Measurements from ENCODE around the gene IGFBP7. TPM values are rescaled to one million over a fixed set of nuclear protein-coding genes. Genes with fewer than 3 reads are reported as not detected.

IGFBP7 gene
- total and polyA plus RNA-seq, 2 of the 8 experiments (the other 6 are each of a cell fraction or from before 2014, with no cell fraction given): 0.17 to 0.48 TPM

GRCh38 chr4:57157596-57158137 lies 47.5 kb upstream of the IGFBP7 start:
- no peak overlapping the region for H3K4me2 ChIP-seq (ENCODE audit: insufficient read depth in 1 of 2, low read depth in 2 of 2, low read length in 2 of 2)
- H3K23ac ChIP-seq (ENCODE audit: insufficient read length): no peak overlapping the region
- H3K9ac ChIP-seq (replicated peaks in 1 of 4; ENCODE audit: extremely low read depth in 1 of 4, low read depth in 3 of 4, low read length in 3 of 4): no peak overlapping the region
- TF ChIP-seq SP1 (IDR thresholded peaks at IDR 0.05; ENCODE audit: low read depth, low read length): no peak
- TF ChIP-seq, protein P1, sequence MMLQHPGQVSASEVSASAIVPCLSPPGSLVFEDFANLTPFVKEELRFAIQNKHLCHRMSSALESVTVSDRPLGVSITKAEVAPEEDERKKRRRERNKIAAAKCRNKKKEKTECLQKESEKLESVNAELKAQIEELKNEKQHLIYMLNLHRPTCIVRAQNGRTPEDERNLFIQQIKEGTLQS (IDR thresholded peaks at IDR 0.05; ENCODE audit: insufficient read depth, low read depth, low read length): no peak
- no peaks in the 10 kb centered on the region for H3K36me3 ChIP-seq (ENCODE audit: control insufficient read depth in 2 of 4, insufficient read depth in 4 of 4, low read length in 3 of 4)
- H2BK15ac ChIP-seq (ENCODE audit: low read length): no peak overlapping the region
- peaks cover 2 to 5% of the 10 kb centered on the region in 2 experiments; a peak in 3 of 4 replicates for H3K9me3 ChIP-seq (ENCODE audit: insufficient read depth in 2 of 2, low read depth in 1 of 2, low read length in 1 of 2)
- no peaks in the 10 kb centered on the region for H3K79me1 ChIP-seq (ENCODE audit: low read depth, low read length)
- peaks cover 0 to 19% (median 4%) of the 10 kb centered on the region in 4 experiments; a peak in 5 of 7 replicates for H3K27me3 ChIP-seq (replicated peaks in 1 of 4; ENCODE audit: control insufficient read depth in 3 of 4, extremely low read depth in 1 of 4, insufficient read depth in 3 of 4, low read length in 3 of 4)
- H3K79me2 ChIP-seq (ENCODE audit: control insufficient read depth in 1 of 2, insufficient read depth in 2 of 2, low read length in 2 of 2): no peaks in the 10 kb centered on the region
- no peak overlapping the region for H2BK5ac ChIP-seq (ENCODE audit: low read depth, low read length)
- no peak for FAIRE-seq
- H4K20me1 ChIP-seq (replicated peaks in 1 of 2; ENCODE audit: control insufficient read depth in 1 of 2, insufficient read depth in 2 of 2, low read length in 2 of 2): no peaks in the 10 kb centered on the region
- no peak overlapping the region for H3K56ac ChIP-seq (replicated peaks; ENCODE audit: insufficient read length, low read depth, low read length)
- no peak for DNase-seq (ENCODE audit: low read depth in 1 of 2, low spot score in 2 of 2)
- POLR2A ChIA-PET (ENCODE audit: partially characterized antibody): no interaction called here
- no peak overlapping the region for H4K91ac ChIP-seq (replicated peaks; ENCODE audit: insufficient read length, low read length)
- WGBS, 2 experiments (ENCODE audit: extremely low coverage in 1 of 2, insufficient coverage in 1 of 2, insufficient read length in 1 of 2, insufficient replicate concordance in 2 of 2, low coverage in 1 of 2, low lambda C conversion rate in 2 of 2, missing lambda C conversion rate in 1 of 2): 89% methylated on average over 8 of the region's 8 CpGs; no CpG with 5 or more reads in 1 of the 2 experiments
- no peak overlapping the region for H3K27ac ChIP-seq (ENCODE audit: low read depth, low read length)
- H3K14ac ChIP-seq (ENCODE audit: insufficient read length): no peak overlapping the region
- H3K18ac ChIP-seq (ENCODE audit: extremely low read depth, low read length): no peak overlapping the region
- CTCF ChIA-PET (ENCODE audit: partially characterized antibody): interaction anchor here (0.8 to 2.5 kb wide), 5 partner anchors 10 to 269 kb away, joined by 3 to 16 read pairs (median 3); no protein-coding TSS in a partner anchor
- H2BK120ac ChIP-seq (replicated peaks; ENCODE audit: low read depth, low read length): no peak overlapping the region
- H2AFZ ChIP-seq (ENCODE audit: low read length): no peak overlapping the region
- H3K4me3 ChIP-seq (ENCODE audit: extremely low read depth in 1 of 4, insufficient read depth in 2 of 4, low read depth in 3 of 4, low read length in 4 of 4): no peak overlapping the region
- H2BK12ac ChIP-seq (ENCODE audit: low read depth, low read length): no peak overlapping the region
- H4K5ac ChIP-seq (ENCODE audit: insufficient read length, low read depth, low read length): no peak overlapping the region
- H2BK20ac ChIP-seq (ENCODE audit: low read length): no peak overlapping the region
- no peaks in the 10 kb centered on the region for H3K23me2 ChIP-seq (ENCODE audit: low read depth, low read length)
- peaks cover 0 to 6% (median 2%) of the 10 kb centered on the region in 4 experiments; a peak in 2 of 7 replicates for H3K4me1 ChIP-seq (replicated peaks in 1 of 4; ENCODE audit: control insufficient read depth in 3 of 4, insufficient read depth in 4 of 4, low read length in 3 of 4)
- H4K8ac ChIP-seq (ENCODE audit: extremely low read depth, insufficient read depth, low read length): no peak overlapping the region
- H2AK5ac ChIP-seq (ENCODE audit: low read depth, low read length): no peak overlapping the region
- no peak overlapping the region for H3K4ac ChIP-seq (replicated peaks; ENCODE audit: insufficient read length, low read depth, low read length)
